B cell (primary cell): Measurements from ENCODE around the gene EFNB2. TPM values are rescaled to one million over a fixed set of nuclear protein-coding genes. Genes with fewer than 3 reads are reported as not detected.

Source experiments
- ATAC-seq: fragments of 200-7000 bp; cut with Tn5 transposase; one replicate; pipeline ENCODE4 v1.10.0; 2021; ENCODE audit warnings: low read depth, mild to moderate bottlenecking, moderate number of reproducible peaks, moderate library complexity
- CTCF ChIA-PET: fragments of 350-600 bp; sonication (Branson Sonifier 250); formaldehyde crosslinking; loops from one replicate; lab custom pipeline; 2021; ENCODE audit warnings: antibody characterized with exemption, inconsistent platforms; lab: Charles Lee
- POLR2A ChIA-PET: fragments of 350-600 bp; sonication (Branson Sonifier 250); formaldehyde crosslinking; loops from one replicate; lab custom pipeline; 2021; ENCODE audit warnings: antibody characterized with exemption; lab: Charles Lee
- DNase-seq: peaks from one replicate; pipeline ENCODE4 v3.0.0; 2013
- H2AFZ ChIP-seq: 2 replicates; pipeline ENCODE4 v1.6.1; 2012; ENCODE audit warnings: mild to moderate bottlenecking, low read depth, low read length; ENCODE audit not compliant: insufficient read depth, poor library complexity, severe bottlenecking
- H3K27ac ChIP-seq, 2 donors: 1 replicate in 1 of 2; 2 replicates in 1 of 2; pipeline ENCODE4 v1.5.1; 2012 to 2013; ENCODE audit warnings: low read length in 2 of 2, mild to moderate bottlenecking in 2 of 2, moderate library complexity in 1 of 2
- H3K27me3 ChIP-seq, 4 experiments: fragments of 200-600 bp in 1 of 4; sonication (generic) in 1 of 4; replicated peaks in 1 of 4; 1 replicate in 2 of 4; 2 replicates in 2 of 4; pipeline versions ENCODE4 v1.6.1 to v1.7.0; 2013 to 2016; ENCODE audit warnings: low read length in 3 of 4, mild to moderate bottlenecking in 2 of 4, mixed read lengths in 1 of 4, moderate library complexity in 1 of 4; ENCODE audit not compliant: insufficient read depth in 4 of 4, control insufficient read depth in 3 of 4; ENCODE audit errors: control extremely low read depth in 1 of 4
- H3K36me3 ChIP-seq, 2 experiments: replicated peaks in 1 of 2; 1 replicate in 1 of 2; 2 replicates in 1 of 2; pipeline versions ENCODE4 v1.6.1 to v1.7.1; 2013; ENCODE audit warnings: low read length in 1 of 2; ENCODE audit not compliant: insufficient read depth in 2 of 2, control insufficient read depth in 1 of 2; ENCODE audit errors: control extremely low read depth in 1 of 2, extremely low read depth in 1 of 2
- H3K4me1 ChIP-seq, 2 donors: fragments of 200-600 bp in 1 of 2; sonication (generic) in 1 of 2; 1 replicate in 1 of 2; 2 replicates in 1 of 2; pipeline versions ENCODE4 v1.5.1 to v1.6.1; 2013 to 2017; ENCODE audit warnings: low read length in 2 of 2; ENCODE audit not compliant: control insufficient read depth in 2 of 2, insufficient read depth in 2 of 2
- H3K4me2 ChIP-seq: replicated peaks from 2 replicates; pipeline ENCODE3; 2012; ENCODE audit warnings: mild to moderate bottlenecking, low read depth, low read length; ENCODE audit not compliant: poor library complexity, severe bottlenecking
- H3K4me3 ChIP-seq, 5 experiments: fragments of 200-600 bp in 1 of 5; sonication (generic) in 1 of 5; 1 replicate in 3 of 5; 2 replicates in 2 of 5; pipeline versions ENCODE4 v1.5.1 to v1.7.0; 2011 to 2016; ENCODE audit warnings: low read length in 4 of 5, mild to moderate bottlenecking in 4 of 5, low read depth in 2 of 5, control low read depth in 1 of 5, moderate library complexity in 1 of 5; ENCODE audit not compliant: insufficient read depth in 1 of 5; ENCODE audit errors: control extremely low read depth in 1 of 5, extremely low read depth in 1 of 5
- H3K79me2 ChIP-seq: fragments of 200-600 bp; sonication (generic); one replicate; pipeline ENCODE4 v1.6.0; 2016; ENCODE audit warnings: low read length; ENCODE audit not compliant: control insufficient read depth, insufficient read depth
- H3K9ac ChIP-seq: fragments of 200-600 bp; sonication (generic); 2 replicates; pipeline ENCODE4 v1.6.1; 2017; ENCODE audit warnings: mild to moderate bottlenecking, low read length, moderate library complexity
- H3K9me3 ChIP-seq, 3 donors: one replicate each; pipeline versions ENCODE4 v1.6.1 to v1.7.1; 2013; ENCODE audit warnings: low read length in 2 of 3; ENCODE audit not compliant: control insufficient read depth in 2 of 3, insufficient read depth in 1 of 3; ENCODE audit errors: control extremely low read depth in 1 of 3
- H4K20me1 ChIP-seq: 2 replicates; pipeline ENCODE4 v1.6.0; 2012; ENCODE audit warnings: mild to moderate bottlenecking, low read length; ENCODE audit not compliant: insufficient read depth, control insufficient read depth, poor library complexity, severe bottlenecking
- H3K27ac Mint-ChIP-seq: one replicate; pipeline ENCODE4 v1.8.0; 2021; ENCODE audit warnings: mixed read lengths
- H3K27me3 Mint-ChIP-seq: one replicate; pipeline ENCODE4 v1.8.0; 2021; ENCODE audit warnings: mixed read lengths
- H3K4me1 Mint-ChIP-seq: one replicate; pipeline ENCODE4 v1.8.0; 2021; ENCODE audit warnings: mixed read lengths
- H3K4me3 Mint-ChIP-seq: one replicate; pipeline ENCODE4 v1.8.0; 2021; ENCODE audit warnings: mixed read lengths
- H3K9me3 Mint-ChIP-seq: one replicate; pipeline ENCODE4 v1.8.0; 2022; ENCODE audit warnings: mixed read lengths; ENCODE audit not compliant: insufficient read depth
- EZH2 ChIP-seq: IDR thresholded peaks from 2 replicates; pipeline ENCODE4 v1.6.1; 2012; ENCODE audit warnings: borderline replicate concordance, low read depth, mild to moderate bottlenecking, moderate library complexity, low read length; ENCODE audit not compliant: insufficient read depth, poor library complexity, severe bottlenecking
- WGBS: methylation state at CpG from one replicate; pipeline ENCODE4 v1.1.5; 2013; ENCODE audit warnings: missing lambda C conversion rate; ENCODE audit not compliant: insufficient coverage; 5-methylcytosine and 5-hydroxymethylcytosine counted together
- intact Hi-C: fragments of 100-400 bp; cut with micrococcal nuclease; formaldehyde crosslinking; loops from one replicate; pipeline ENCODE4 v1.10.0; 2022
- polyA plus RNA-seq: library from polyadenylated mRNA; depleted of rRNA; stranded (reverse); fragments of >200 nt; gene quantifications from 2 replicates; pipeline ENCODE4 v1.2.3, GENCODE V29; 2012
- total RNA-seq, 2 donors: library from RNA; stranded (reverse); fragments of 120-200 nt in 1 of 2; gene quantifications; 1 replicate in 1 of 2; 2 replicates in 1 of 2; pipeline versions ENCODE4 v1.2.3 to v1.2.4, GENCODE V29; 2013 to 2022
- TF ChIP-seq, protein P1 (sequence below): fragments of 200-600 bp; IDR thresholded peaks from one replicate; pipeline ENCODE4 v1.8.0; 2022; ENCODE audit warnings: antibody characterized with exemption, mild to moderate bottlenecking

The EFNB2 gene
- total and polyA plus RNA-seq, 2 donors (not counting 1 experiment from before 2014, with no cell fraction given): 0.04 to 1.2 TPM

DNA sequence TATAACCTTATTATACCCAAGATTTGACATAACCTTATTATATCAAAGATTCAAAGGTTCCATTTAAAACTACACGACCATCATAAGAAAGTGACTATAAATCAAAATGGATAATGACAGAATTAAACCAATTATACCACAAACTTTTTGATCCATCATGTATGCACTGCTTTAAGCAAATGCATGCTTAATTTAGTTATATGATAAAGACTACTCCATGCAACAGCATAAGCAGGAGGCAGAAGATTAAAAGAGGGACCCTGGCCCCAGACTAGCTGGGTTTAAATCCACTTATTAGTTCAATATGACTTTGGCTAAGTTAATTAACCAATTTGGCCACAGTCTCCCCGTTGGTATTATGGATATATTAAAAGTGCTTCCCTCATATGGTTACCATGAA, 11.4 kb downstream of the EFNB2 start:
- WGBS: no CpG with 5 or more reads among the region's 2 CpGs
- H3K4me2 ChIP-seq: no peak overlapping the region
- Mint-ChIP-seq H3K4me3 (no peak overlapping the region), H3K27me3 (peaks cover 47% of the 10 kb centered on the region), H3K9me3 (no peaks in the 10 kb centered on the region), H3K4me1 (no peaks in the 10 kb centered on the region), H3K27ac (no peak overlapping the region)
- intact Hi-C loops: no loop called here
- ChIA-PET CTCF (interaction anchor here (1.0 kb wide), 1 partner anchor 13 kb away, joined by 3 read pairs; no protein-coding TSS in a partner anchor), POLR2A (no interaction called here)
- H3K9me3 ChIP-seq: no peaks in the 10 kb centered on the region
- no peak overlapping the region for H2AFZ ChIP-seq
- H4K20me1 ChIP-seq: no peaks in the 10 kb centered on the region
- ATAC-seq (no peak), DNase-seq (no peak)
- H3K9ac ChIP-seq: no peak overlapping the region
- no peak for TF ChIP-seq EZH2
- TF ChIP-seq, protein P1, sequence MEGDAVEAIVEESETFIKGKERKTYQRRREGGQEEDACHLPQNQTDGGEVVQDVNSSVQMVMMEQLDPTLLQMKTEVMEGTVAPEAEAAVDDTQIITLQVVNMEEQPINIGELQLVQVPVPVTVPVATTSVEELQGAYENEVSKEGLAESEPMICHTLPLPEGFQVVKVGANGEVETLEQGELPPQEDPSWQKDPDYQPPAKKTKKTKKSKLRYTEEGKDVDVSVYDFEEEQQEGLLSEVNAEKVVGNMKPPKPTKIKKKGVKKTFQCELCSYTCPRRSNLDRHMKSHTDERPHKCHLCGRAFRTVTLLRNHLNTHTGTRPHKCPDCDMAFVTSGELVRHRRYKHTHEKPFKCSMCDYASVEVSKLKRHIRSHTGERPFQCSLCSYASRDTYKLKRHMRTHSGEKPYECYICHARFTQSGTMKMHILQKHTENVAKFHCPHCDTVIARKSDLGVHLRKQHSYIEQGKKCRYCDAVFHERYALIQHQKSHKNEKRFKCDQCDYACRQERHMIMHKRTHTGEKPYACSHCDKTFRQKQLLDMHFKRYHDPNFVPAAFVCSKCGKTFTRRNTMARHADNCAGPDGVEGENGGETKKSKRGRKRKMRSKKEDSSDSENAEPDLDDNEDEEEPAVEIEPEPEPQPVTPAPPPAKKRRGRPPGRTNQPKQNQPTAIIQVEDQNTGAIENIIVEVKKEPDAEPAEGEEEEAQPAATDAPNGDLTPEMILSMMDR: no peak
- peaks cover 0 to 10% (median 0%) of the 10 kb centered on the region in 4 experiments for H3K27me3 ChIP-seq
- H3K4me3 ChIP-seq: no peak overlapping the region
- no peaks in the 10 kb centered on the region for H3K4me1 ChIP-seq
- H3K36me3 ChIP-seq: no peaks in the 10 kb centered on the region
- no peaks in the 10 kb centered on the region for H3K79me2 ChIP-seq
- H3K27ac ChIP-seq: no peak overlapping the region

DNA sequence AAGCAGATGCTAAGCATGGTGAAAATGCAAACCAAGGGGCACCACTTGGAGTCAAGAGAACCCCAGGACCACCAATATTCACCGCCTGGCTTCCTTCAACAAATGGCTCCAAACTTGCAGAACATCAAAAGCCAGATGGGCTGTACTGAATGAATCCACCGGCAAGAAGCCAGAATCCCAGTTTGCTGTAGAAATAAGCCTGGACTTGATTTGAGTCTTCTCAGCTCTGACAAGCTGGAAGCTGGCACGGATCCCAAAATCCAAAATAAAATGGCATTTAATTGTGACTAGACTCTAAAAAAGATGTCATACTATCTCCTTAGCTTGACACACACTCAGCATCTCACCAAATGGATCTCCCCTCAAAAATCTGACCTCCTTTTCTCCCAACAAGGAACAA, 11.9 kb downstream of the EFNB2 start:
- Histone ChIP-seq H3K9me3 (no peaks in the 10 kb centered on the region), H3K79me2 (no peaks in the 10 kb centered on the region), H3K4me2 (no peak overlapping the region), H3K4me1 (no peaks in the 10 kb centered on the region), H2AFZ (no peak overlapping the region), H3K36me3 (no peaks in the 10 kb centered on the region), H3K9ac (no peak overlapping the region), H4K20me1 (no peaks in the 10 kb centered on the region), H3K4me3 (no peak overlapping the region), H3K27me3 (peaks cover 0 to 12% (median 0%) of the 10 kb centered on the region in 4 experiments), H3K27ac (no peak overlapping the region)
- no peaks in the 10 kb centered on the region for H3K4me1 Mint-ChIP-seq
- 95% methylated on average over 2 of the region's 3 CpGs for WGBS
- ATAC-seq: no peak
- ChIA-PET CTCF (no interaction called here), POLR2A (no interaction called here)
- H3K27ac Mint-ChIP-seq: no peak overlapping the region
- no peak overlapping the region for H3K4me3 Mint-ChIP-seq
- TF ChIP-seq, protein P1: no peak
- no peak for TF ChIP-seq EZH2
- H3K9me3 Mint-ChIP-seq: no peaks in the 10 kb centered on the region
- H3K27me3 Mint-ChIP-seq: peaks cover 48% of the 10 kb centered on the region
- intact Hi-C loops: no loop called here
- no peak for DNase-seq
